Measurements from ENCODE around the gene PADI1.

PADI1 gene

GRCh38 chr1:17244821-17245740 is 40.2 kb downstream of the PADI1 start:
- DNase-seq = no peak

DNA sequence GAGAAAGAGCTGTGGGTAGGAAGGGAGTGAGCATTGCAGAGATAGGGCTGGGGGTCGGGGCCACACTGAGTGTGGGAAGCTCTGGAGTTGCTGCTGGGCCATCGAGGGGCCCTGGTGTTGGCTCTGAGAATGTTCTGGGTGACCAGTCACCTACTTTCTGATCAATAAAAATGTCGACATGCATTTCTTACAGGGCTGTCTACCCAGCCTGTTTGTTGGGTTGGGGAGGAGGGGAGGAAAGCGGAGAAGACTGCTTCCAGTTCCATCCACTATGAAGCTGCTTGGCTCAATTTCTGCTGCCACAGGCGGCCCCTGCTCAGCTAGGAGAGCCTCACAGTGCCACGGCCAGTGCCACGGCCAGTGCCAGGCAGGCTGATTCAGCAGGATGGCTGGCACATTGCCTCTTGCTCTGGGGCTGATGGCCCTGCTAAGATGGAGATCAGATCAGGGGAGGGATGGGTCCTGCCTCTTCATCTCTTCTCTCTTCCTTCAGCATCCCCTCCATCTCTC is 40.9 kb downstream of the PADI1 start:
- DNase-seq = no peak

DNA sequence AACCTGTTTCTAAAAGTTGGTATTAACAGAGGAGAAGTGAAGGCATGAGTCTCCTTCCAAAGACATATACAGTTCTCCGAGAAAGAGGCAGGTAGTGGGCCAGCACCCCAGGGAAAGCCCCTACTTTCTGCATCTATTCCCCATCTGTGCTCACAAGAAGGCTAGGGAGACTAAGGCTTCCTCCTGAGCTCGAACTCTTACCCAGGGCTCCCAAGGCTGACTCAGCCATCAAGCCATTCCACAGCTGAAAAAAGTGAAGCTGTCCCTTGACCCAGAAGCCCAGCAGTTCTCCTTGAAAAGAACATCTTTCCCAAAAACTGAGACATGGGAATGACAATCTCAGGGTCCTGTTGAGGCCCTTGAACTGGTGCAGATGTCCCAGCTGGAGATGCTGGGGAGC is 42.0 kb downstream of the PADI1 start:
- no peak for DNase-seq

- no peak for DNase-seq
Measured at GRCh38 chr1:17248781-17249180, 43.9 kb downstream of the PADI1 start, which contains the start of gene PADI3. Gene PADI3, plus strand, starts transcription at chr1:17249098. Its CDS starts 40 bp downstream, at chr1:17249138.

- no peak for DNase-seq
Measured at GRCh38 chr1:17250601-17251000, 45.7 kb downstream of the PADI1 start.

DNA sequence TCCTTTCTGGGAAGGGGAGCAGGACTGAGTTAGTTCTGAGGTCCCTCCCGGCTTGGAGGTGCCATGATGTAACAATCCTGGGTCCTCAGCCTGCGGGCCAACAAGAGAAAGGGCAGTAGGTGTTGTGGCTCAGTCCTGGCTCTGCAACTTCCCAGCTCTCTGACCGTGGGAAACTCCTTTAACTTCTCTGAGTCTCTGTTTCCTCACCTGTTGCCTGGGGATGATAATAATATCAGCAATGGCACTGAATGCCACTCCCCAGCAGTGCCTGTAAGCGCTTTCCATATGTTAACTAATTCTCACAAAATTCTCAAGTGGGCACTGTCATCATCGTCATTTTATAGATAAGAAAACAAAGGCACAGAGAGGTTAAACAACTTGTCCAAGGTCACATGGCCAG is 46.3 kb downstream of the PADI1 start:
- DNase-seq = no peak

DNA sequence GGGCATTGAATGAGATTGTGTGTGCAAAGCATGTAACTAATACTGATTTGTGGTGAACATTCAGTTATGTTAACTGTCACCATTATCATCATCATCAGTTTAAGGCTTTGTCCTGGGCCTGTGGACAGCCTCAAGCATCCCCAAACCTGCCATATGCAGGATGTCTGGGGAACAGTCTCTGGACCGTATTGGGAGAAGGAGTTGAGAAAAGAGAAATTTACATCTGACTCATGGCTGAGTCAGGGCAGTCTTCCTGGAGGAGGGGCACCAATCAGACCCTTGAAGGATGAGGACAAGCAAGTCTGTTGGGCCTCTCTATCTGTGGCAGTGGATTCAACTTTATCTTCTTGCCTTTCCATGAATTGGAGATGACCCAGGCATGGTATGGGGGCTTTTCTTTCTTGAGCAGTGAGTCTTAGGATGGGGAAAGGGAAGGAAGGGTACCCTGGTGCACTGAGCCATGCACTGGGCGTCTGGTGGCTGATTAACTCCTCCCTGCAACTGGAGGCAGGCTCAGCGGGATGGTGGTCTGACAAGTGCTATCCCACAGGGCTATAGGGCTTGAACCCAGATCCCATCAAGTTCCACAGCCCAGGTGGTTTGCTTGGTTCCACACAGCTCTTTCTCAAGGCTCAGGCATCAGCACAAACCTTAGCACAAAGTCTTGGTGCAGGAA is 46.9 kb downstream of the PADI1 start:
- DNase-seq = no peak

GRCh38 chr1:17255336-17255735 is 50.4 kb downstream of the PADI1 start:
- DNase-seq = no peak

- DNase-seq = no peak
Measured at GRCh38 chr1:17258116-17258757, 53.3 kb downstream of the PADI1 start.

DNA sequence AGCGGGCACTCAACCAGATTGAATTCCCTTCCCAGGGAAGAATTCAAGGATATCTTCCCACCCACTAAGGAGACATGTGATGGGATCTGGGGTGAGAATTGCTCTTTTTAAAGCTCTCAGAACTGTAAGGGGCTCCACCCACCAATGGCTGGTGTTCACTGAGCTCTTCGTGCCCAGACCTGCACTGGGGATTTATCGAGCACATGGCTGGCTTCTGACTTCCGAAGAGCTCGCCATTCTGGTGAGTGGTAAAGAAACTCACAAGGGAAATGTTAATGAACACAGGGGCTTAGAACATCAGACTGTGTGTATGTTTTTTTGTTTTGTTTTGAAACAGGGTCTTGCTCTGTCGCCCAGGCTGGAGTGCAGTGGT is 53.8 kb downstream of the PADI1 start:
- no peak for DNase-seq

DNA sequence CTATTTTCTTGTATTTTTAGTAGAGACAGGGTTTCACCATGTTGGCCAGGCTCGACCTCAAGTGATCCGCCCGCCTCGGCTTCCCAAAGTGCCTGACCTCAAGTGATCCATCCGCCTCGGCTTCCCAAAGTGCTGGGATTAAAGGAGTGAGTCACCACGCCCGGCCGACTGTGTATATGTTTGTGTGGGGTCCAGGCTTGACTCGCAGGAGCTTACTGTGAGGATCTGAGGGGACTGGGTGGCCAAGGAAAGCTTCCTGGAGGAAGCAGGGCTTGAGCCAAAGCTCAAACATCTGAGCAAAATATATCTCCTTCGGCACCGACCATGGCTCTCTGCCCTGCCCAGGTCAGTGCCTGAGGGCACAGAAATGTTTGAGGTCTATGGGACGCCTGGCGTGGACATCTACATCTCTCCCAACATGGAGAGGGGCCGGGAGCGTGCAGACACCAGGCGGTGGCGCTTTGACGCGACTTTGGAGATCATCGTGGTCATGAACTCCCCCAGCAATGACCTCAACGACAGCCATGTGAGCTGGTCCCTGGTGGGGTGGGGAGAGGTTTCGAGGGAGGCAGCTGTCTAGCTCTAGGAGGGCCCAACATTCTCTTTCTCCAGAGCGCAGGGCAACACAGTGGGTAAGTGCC is 54.4 kb downstream of the PADI1 start:
- DNase-seq = no peak

DNA sequence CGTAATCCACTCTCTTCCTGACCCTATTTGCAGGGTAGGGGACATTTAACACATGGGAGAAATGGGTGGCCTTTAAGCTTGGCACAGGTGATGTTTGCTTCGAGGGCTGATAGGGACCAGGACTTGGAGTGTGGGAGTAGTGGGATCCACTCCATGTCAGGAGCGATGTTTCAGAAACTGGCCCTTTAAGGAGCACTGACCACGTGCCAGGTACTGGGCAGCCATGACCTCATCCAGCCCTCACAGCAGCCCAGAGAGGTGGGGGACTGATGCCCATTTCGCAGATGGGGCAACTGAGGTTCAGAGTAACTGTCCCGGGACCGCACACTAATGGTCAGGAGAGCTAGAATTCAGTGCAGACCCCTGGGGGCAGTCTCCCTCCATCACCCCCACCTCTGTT is 55.3 kb downstream of the PADI1 start:
- no peak for DNase-seq

- DNase-seq = no peak
Measured at GRCh38 chr1:17260738-17261137, 55.8 kb downstream of the PADI1 start.

DNA sequence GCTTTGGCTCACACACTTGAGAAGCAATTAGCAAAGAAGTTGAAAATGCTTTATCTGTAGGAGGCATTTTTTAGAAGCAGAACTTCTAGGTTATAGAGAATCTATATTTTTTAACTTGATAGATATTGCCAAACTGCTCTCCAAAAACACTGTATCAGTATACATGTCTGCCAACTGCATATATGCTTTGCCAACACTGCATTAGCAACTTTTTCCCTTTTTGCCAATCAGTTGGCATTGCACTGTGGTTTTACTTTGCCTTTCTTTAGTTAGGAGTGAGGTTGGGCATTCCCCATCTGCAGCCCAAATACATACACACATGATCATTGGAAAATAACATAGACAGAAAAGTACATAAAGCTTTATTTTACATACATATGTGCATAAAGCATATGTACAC is 59.0 kb downstream of the PADI1 start:
- DNase-seq = no peak

- no peak for DNase-seq
Measured at GRCh38 chr1:17264470-17264869, 59.5 kb downstream of the PADI1 start.

DNA sequence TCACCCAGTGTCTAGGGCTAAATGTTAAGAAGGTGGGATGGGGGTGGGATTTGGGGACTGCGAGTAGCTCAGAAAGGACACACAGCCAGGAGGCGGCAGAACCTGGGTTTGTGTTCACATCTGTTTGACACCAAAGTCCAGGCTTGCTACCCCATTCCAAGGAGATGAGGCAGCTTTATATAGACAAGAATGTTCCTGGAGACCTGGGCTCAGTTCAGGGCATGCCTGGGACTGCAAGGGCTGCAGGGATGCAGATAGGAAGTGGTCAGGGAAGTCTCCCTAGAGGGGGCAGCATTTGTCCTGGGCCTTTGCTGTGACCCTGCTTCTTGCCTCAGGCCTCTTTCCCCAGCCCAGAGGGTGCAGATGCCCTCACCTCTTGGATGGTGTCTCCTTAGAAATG is 60.2 kb downstream of the PADI1 start:
- DNase-seq = no peak

- DNase-seq = no peak
Measured at GRCh38 chr1:17265950-17266349, 61.0 kb downstream of the PADI1 start.

GRCh38 chr1:17270891-17271765 is 66.2 kb downstream of the PADI1 start:
- no peak for DNase-seq

- no peak for DNase-seq
Measured at GRCh38 chr1:17272066-17272465, 67.1 kb downstream of the PADI1 start.

DNA sequence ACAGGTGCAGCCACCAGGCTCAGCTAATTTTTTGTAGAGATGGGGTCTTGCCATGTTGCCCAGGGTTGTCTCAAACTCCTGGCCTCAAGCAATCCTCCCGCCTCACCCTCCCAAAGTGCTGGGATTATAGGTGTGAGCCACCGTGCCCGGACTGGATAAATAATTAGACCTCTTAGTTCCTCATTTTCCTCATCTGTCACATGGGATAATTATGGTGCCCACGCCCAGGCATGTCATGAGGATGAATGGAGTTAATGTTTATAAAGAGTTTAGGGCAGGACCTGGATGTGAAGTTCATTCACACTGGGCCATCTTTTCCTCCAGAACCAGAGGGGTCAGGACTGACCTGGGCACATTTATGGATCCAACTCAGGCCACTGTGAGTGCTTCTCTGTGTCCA is 67.7 kb downstream of the PADI1 start:
- no peak for DNase-seq

DNA sequence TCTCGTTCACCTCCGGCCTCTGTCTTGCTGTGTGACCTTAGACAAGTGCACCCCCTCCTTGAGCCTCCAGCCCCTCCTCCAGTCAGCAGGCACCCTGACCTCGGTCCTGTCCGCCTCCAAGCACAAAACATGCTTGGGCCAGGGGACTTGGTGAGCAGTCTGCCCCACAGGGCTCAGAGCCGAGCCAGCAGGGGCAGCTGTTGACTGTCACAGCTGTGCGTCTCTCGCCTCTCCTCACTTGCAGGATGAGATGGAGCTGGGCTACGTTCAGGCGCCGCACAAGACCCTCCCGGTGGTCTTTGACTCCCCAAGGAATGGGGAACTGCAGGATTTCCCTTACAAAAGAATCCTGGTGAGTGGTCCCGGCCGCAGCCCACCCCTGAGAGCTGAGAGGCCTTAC is 68.2 kb downstream of the PADI1 start:
- DNase-seq = no peak

All from stimulated activated CD4-positive, alpha-beta T cell treated with anti-CD3 and anti-CD28 coated beads, Interleukin-12 subunit alpha, Interleukin-12 subunit beta, amount 100 ng/mL, for 4 hours (primary cell).